ENCODE data around the gene LUZP4. TPM values are rescaled to one million over a fixed set of nuclear protein-coding genes. Genes with fewer than 3 reads are reported as not detected.

LUZP4 gene
- total and polyA plus RNA-seq, 2 experiments from 2014 or later = not detected

- DNase-seq (ENCODE audit: low spot score) = no peak
- Histone ChIP-seq H3K4me2 (no peak overlapping the region), H3K4me1 (ENCODE audit: insufficient read depth) (no peaks in the 10 kb centered on the region), H3K27me3 (ENCODE audit: insufficient read depth) (peaks cover 4% of the 10 kb centered on the region; the same call in 1 of the 2 replicates), H3K9me2 (ENCODE audit: insufficient read depth) (no peaks in the 10 kb centered on the region), H3K36me3 (ENCODE audit: insufficient read depth) (no peaks in the 10 kb centered on the region), H3K79me2 (replicated peaks; ENCODE audit: insufficient read depth) (no peaks in the 10 kb centered on the region), H3F3A (replicated peaks; ENCODE audit: low read depth) (no peaks in the 10 kb centered on the region), H3K4me3 (no peak overlapping the region), H3K27ac (ENCODE audit: low read depth) (no peak overlapping the region), H4K20me1 (replicated peaks; ENCODE audit: insufficient read depth) (no peaks in the 10 kb centered on the region), H2AFZ (no peak overlapping the region)
- Mint-ChIP-seq H3K9me3 (peaks cover 11% of the 10 kb centered on the region), H3K4me1 (peaks cover 5% of the 10 kb centered on the region), H3K36me3 (ENCODE audit: low read depth) (peaks cover 6% of the 10 kb centered on the region; the same call in 2 of the 3 replicates), H3K27ac (no peak overlapping the region), H3K4me3 (no peak overlapping the region), H3K27me3 (ENCODE audit: insufficient read depth, low read depth, poor library complexity) (peaks cover 4% of the 10 kb centered on the region)
- TF ChIP-seq CTCF (conservative IDR thresholded peaks at IDR 0.05; ENCODE audit: low read depth in 2 of 2) (no peak), ZNF114 (CRISPR knock-in tag; IDR thresholded peaks at IDR 0.05) (no peak), CREB1 (CRISPR knock-in tag; IDR thresholded peaks at IDR 0.05; ENCODE audit: low read depth) (no peak), POLR2AphosphoS5 (IDR thresholded peaks at IDR 0.05; ENCODE audit: low read depth) (no peak), NANOG (IDR thresholded peaks at IDR 0.05; ENCODE audit: borderline replicate concordance) (no peak), EZH2 (IDR thresholded peaks at IDR 0.05; ENCODE audit: low read depth, unreplicated experiment) (no peak), STAT1 (IDR thresholded peaks at IDR 0.05; ENCODE audit: unreplicated experiment) (no peak), REST (IDR thresholded peaks at IDR 0.05; ENCODE audit: unreplicated experiment) (no peak), JUNB (IDR thresholded peaks at IDR 0.05; ENCODE audit: unreplicated experiment) (no peak)
- no peak for ATAC-seq
Observed at GRCh38 chrX:115350711-115351381, 61.3 kb downstream of the LUZP4 start.

GRCh38 chrX:115356369-115356768 lies 66.9 kb downstream of the LUZP4 start:
- no peak overlapping the region for H3K4me3 Mint-ChIP-seq
- H4K20me1 ChIP-seq (replicated peaks; ENCODE audit: insufficient read depth) = no peaks in the 10 kb centered on the region
- no peak overlapping the region for H3K27ac ChIP-seq (ENCODE audit: low read depth)
- TF ChIP-seq NANOG (IDR thresholded peaks at IDR 0.05; ENCODE audit: borderline replicate concordance) (no peak), ZNF331 (CRISPR knock-in tag; IDR thresholded peaks at IDR 0.05; ENCODE audit: low read depth) (no peak), ETS1 (IDR thresholded peaks at IDR 0.05) (no peak), EZH2phosphoT487 (IDR thresholded peaks at IDR 0.05; ENCODE audit: unreplicated experiment) (no peak), CTCF (conservative IDR thresholded peaks at IDR 0.05; ENCODE audit: low read depth in 2 of 2) (no peak)

More at GRCh38 chrX:115356369-115356768, 66.9 kb downstream of the LUZP4 start:
- no peaks in the 10 kb centered on the region for H3K9me3 Mint-ChIP-seq
- no peak overlapping the region for H3K4me2 ChIP-seq
- H3K4me1 Mint-ChIP-seq = peaks cover 4% of the 10 kb centered on the region; the same call in 2 of the 3 replicates
- H3K4me1 ChIP-seq (ENCODE audit: insufficient read depth) = no peaks in the 10 kb centered on the region
- H3K36me3 ChIP-seq (ENCODE audit: insufficient read depth) = no peaks in the 10 kb centered on the region
- no peak overlapping the region for H3K4me3 ChIP-seq
- H3K36me3 Mint-ChIP-seq (ENCODE audit: low read depth) = no peaks in the 10 kb centered on the region
- ATAC-seq = no peak
- no peaks in the 10 kb centered on the region for H3K79me2 ChIP-seq (replicated peaks; ENCODE audit: insufficient read depth)
- no peak overlapping the region for H3K27ac Mint-ChIP-seq
- no peak for DNase-seq (ENCODE audit: low spot score)
- no peaks in the 10 kb centered on the region for H3K9me2 ChIP-seq (ENCODE audit: insufficient read depth)
- peaks cover 5% of the 10 kb centered on the region; the same call in 1 of the 2 replicates for H3K27me3 ChIP-seq (ENCODE audit: insufficient read depth)
- no peak overlapping the region for H2AFZ ChIP-seq
- H3K27me3 Mint-ChIP-seq (ENCODE audit: insufficient read depth, low read depth, poor library complexity) = peaks cover 6% of the 10 kb centered on the region
- no peaks in the 10 kb centered on the region for H3F3A ChIP-seq (replicated peaks; ENCODE audit: low read depth)
